ENCODE data around the gene RAB4A. TPM values are rescaled to one million over a fixed set of nuclear protein-coding genes. Genes with fewer than 3 reads are reported as not detected.
A peak's percentile ranks its signal among the peaks of the same experiment; 100 is the strongest.

RAB4A gene
- total RNA-seq, 1 experiment from 2014 or later = 11.1 TPM

GRCh38 chr1:229244091-229244490 is 26.8 kb upstream of the RAB4A start:
- DNase-seq (ENCODE audit: low spot score) = no peak

DNA sequence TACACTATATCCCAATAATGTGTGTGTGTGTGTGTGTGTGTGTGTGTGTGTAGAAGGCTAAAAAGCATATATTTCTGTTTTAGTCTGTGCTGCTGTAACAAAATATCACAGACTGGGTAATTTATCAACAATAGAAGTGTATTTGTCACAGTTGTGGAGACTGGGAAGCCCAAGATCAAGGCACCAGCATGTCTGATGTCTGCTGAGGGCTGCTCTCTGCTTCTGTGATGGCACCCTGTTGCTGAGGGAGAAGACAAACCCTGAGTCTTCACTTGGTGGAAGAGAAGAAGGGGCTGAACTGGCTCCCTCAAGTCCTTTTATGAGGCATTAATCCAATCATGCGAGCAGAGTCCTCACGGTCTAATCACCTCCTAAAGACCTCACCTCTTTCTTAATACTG is 23.0 kb upstream of the RAB4A start:
- DNase-seq (ENCODE audit: low spot score) = no peak

GRCh38 chr1:229248821-229249817 is 21.8 kb upstream of the RAB4A start:
- no peak for DNase-seq (ENCODE audit: low spot score)

- no peak for DNase-seq (ENCODE audit: low spot score)
These were observed 20.9 kb upstream of the RAB4A start for GRCh38 chr1:229249854-229250644.

DNA sequence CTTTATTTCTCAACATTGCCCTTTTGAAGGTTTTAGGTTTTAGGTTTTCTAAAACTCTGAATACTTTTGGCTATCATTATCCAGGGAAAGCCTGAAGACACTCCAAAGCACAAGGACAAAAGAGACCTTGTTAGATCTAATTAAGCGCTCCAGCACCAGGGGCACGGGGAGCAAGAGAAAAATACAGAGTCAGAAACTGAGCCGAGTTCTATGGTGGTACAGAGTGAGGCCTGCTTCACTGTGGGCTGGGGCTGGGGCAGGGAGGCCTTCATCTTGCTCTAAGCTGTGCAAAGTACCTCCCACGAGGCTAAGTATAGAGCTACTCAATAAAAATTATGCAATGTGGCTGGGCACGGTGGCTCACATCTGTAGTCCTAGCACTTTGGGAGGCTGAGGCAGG is 19.7 kb upstream of the RAB4A start:
- no peak for DNase-seq (ENCODE audit: low spot score)

DNA sequence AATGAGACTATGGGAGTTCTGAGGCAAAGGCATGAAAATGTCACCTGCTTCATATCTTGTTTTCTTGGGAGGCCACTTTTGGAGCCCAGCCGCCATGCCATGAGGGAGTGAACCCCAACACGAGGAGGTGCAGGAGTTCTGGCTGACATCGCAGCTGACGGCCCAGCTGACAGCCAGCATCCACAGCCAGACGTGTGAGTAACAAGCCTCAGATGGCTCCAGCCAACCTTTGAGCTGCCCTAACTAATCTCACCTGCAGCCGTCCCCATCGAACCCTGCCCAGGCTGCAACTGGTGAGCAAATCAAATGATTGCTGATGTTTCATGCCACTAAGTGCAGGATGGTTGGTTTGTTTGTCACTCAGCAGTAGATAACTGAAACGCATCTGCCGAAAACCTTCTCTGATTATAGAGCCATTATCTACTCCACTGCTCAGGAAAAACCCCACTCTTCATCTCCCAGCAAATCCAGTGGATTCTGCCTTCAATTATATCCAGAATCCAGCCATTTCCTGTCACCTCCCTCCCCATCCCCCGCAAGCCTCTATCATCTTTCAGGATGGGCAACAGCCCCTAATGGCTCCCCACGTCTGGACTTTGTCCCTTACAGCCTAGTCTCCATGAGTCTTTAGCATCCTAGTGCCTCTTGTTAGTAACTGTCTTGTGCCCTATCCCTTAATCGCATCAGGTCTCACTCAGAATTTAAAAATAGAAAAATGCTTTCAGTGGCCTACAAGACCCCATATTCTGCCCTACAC is 18.5 kb upstream of the RAB4A start:
- no peak for DNase-seq (ENCODE audit: low spot score)

- peak; percentile 70 for DNase-seq (ENCODE audit: low spot score)
These were observed 17.5 kb upstream of the RAB4A start for GRCh38 chr1:229253151-229253974.

GRCh38 chr1:229254910-229255541 is 15.9 kb upstream of the RAB4A start:
- DNase-seq (ENCODE audit: low spot score) = peak; percentile 42

DNA sequence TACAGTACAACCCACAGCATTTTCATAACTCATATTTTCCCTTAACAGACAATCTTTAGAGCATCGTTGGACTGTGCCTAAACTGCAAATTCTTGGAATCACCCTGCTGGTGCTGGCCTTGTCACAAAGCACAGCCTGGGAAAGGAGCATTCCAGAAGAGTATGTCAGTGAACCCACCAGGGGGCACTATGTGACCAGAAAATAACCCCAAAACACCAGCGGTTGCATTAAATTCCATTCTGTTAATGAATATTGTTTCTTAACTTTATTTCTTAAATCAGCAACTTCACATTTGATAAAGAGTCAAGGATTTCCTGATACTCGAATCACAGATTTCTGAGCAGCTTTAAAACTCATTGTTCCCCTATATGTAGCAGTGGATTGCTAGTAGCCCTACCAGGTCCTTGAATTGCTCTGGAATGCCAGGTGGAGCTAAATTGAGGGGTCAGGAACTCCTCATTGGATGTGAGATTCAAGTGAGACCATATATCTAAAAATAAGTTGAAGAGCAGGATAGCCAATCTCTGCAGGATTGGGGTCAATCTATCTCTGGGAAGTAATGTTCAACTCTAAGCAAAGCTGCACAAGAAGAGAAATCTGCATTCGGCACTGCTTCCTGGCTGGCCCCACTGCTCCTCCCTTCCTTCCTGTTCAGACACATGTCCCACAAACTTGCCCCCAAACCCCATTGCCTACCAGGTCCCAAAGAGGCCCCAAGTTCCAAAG is 12.7 kb upstream of the RAB4A start:
- peak; percentile 42 for DNase-seq (ENCODE audit: low spot score)

DNA sequence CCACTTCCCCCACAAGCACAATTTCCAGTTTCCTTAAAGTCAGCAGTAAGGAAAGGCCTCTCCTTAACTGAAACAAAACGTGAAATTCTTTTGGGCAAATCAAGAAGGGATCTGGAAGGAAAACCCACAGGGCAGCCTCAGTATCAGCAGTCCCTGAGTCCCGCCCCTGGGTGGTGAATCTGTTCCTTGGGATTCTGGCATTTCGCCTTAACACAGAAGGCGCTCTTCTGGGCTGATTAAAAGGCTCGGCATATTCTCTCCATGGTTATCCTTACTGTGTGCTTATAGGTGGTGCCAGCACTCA is 12.2 kb upstream of the RAB4A start:
- DNase-seq (ENCODE audit: low spot score) = no peak

GRCh38 chr1:229260297-229260696 is 10.6 kb upstream of the RAB4A start:
- no peak for DNase-seq (ENCODE audit: low spot score)

DNA sequence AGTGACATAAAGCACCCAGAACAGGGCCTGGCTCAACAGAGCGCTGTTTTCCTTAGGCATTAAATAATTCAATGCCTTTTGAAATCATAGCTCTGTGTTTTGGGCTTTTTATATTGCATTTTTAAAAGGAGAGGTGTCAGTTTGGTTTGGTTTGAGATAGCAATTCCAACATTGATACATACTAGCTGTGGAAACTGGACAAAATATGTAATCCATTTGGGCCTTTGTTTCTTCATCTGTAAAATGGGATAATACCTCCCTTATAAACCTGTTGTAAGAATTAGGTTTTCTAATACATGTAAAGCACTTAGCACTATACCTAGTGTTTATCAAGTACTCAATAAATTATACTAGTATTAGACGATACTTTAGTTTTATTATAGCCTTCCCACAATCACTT is 8.7 kb upstream of the RAB4A start:
- no peak for DNase-seq (ENCODE audit: low spot score)

GRCh38 chr1:229263254-229263653 is 7.7 kb upstream of the RAB4A start:
- no peak for DNase-seq (ENCODE audit: low spot score)

GRCh38 chr1:229264068-229264467 is 6.8 kb upstream of the RAB4A start:
- no peak for DNase-seq (ENCODE audit: low spot score)

GRCh38 chr1:229264487-229264886 is 6.4 kb upstream of the RAB4A start:
- DNase-seq (ENCODE audit: low spot score) = no peak

DNA sequence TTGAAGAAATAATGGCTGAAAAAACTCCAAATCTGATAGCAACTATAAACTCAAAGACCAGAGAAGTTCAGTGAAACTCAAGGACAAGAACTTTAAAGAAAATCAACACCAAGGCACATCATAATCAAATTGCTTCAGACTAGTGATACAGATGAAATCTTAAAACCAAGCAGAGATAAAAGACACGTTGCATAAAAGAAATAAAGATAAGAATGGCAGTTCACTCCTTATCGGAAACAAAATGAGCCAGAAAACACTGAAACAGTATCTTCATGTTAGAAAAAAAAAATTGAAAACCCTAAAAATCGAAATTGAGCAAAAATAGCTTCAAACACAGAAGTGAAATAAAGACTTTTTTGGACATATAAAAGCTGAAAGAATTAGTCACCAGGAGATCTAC is 4.6 kb upstream of the RAB4A start:
- DNase-seq (ENCODE audit: low spot score) = no peak

GRCh38 chr1:229266832-229267500 is 3.9 kb upstream of the RAB4A start:
- no peak for DNase-seq (ENCODE audit: low spot score)

DNA sequence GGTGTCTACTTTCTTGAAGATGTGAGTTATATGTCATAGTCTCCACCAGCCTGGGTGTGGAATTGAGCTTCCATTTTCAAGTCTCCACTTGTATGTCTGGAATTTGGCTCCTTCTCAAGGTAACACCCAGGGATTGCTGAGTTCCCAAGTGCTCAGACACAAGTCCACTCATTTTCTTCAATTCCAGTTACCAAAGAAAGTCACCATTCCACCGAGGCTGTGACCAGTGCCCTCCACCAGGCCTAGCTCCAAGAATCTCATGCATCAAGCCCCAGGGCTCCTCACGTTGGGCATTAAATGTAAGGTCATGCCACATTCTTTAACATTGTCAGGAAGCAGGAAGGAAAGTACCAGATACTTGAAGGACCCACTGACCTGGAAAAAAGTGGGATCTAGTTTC is 2.4 kb upstream of the RAB4A start:
- DNase-seq (ENCODE audit: low spot score) = no peak

- DNase-seq (ENCODE audit: low spot score) = no peak
These were observed 693 bp downstream of the RAB4A start for GRCh38 chr1:229271448-229272159.

Measured in H4 (cell line).